Prostate gland (tissue), 2 donors: Measurements from ENCODE around the gene VPS33A. TPM values are rescaled to one million over a fixed set of nuclear protein-coding genes. Genes with fewer than 3 reads are reported as not detected.

Source experiments
- DNase-seq: peaks from one replicate; pipeline ENCODE4 v3.0.0-alpha.2; 2019; ENCODE audit warnings: low spot score
- H3K27ac ChIP-seq, 2 donors: fragments of 200-600 bp; sonication (generic); 2 replicates each; pipeline ENCODE4 v1.5.1; 2017 to 2019
- H3K27me3 ChIP-seq: fragments of 200-600 bp; sonication (generic); replicated peaks from 2 replicates; pipeline ENCODE4 v1.5.1; 2019; ENCODE audit not compliant: insufficient read depth
- H3K36me3 ChIP-seq, 2 donors: fragments of 200-600 bp; sonication (generic); 1 replicate in 1 of 2; 2 replicates in 1 of 2; pipeline versions ENCODE4 v1.5.1 to v1.8.1; 2017 to 2019
- H3K4me1 ChIP-seq: fragments of 200-600 bp; sonication (generic); replicated peaks from 2 replicates; pipeline ENCODE4 v1.5.1; 2019
- H3K4me3 ChIP-seq, 2 donors: fragments of 200-600 bp; sonication (generic); 2 replicates each; pipeline ENCODE4 v1.5.1; 2017 to 2019
- H3K9me3 ChIP-seq: fragments of 200-600 bp; sonication (generic); 2 replicates; pipeline ENCODE4 v1.5.1; 2017
- CTCF ChIP-seq, 4 experiments: fragments of 200-600 bp in 2 of 4; fragments of 450-650 bp in 2 of 4; sonication (generic) in 2 of 4; IDR thresholded peaks; 1 replicate in 3 of 4; 2 replicates in 1 of 4; pipeline ENCODE4 v1.5.1; 2016 to 2019; ENCODE audit warnings: antibody characterized with exemption in 4 of 4, mild to moderate bottlenecking in 2 of 4, moderate library complexity in 2 of 4
- POLR2A ChIP-seq: fragments of 450-650 bp; IDR thresholded peaks from one replicate; pipeline ENCODE4 v1.6.1; 2016; ENCODE audit warnings: antibody characterized with exemption, mild to moderate bottlenecking
- POLR2AphosphoS5 ChIP-seq: sonication (generic); formaldehyde crosslinking; IDR thresholded peaks from one replicate; pipeline ENCODE4 v1.6.1; 2017; ENCODE audit warnings: antibody characterized with exemption
- WGBS: methylation state at CpG from one replicate; pipeline ENCODE4 v1.1.5; 2018; 5-methylcytosine and 5-hydroxymethylcytosine counted together
- intact Hi-C: fragments of 100-400 bp; cut with DNase I; formaldehyde crosslinking; loops from one replicate; pipeline ENCODE4 v1.14.2; 2022
- total RNA-seq, 2 donors: library from RNA; depleted of rRNA; stranded (reverse); fragments of >200 nt; gene quantifications; one replicate each; pipeline ENCODE4 v1.1.0, GENCODE V29; 2016

The VPS33A gene
- total RNA-seq, 2 donors from 2014 or later, result 11.3 to 23.9 TPM

GRCh38 chr12:122227341-122227740 lies 39.0 kb downstream of the VPS33A start:
- no peak overlapping the region for H3K27ac ChIP-seq
- DNase-seq, result no peak
- H3K27me3 ChIP-seq, result no peaks in the 10 kb centered on the region
- H3K36me3 ChIP-seq, result peaks cover 6 to 9% of the 10 kb centered on the region in 2 donors
- H3K9me3 ChIP-seq, result no peaks in the 10 kb centered on the region
- no peak overlapping the region for H3K4me3 ChIP-seq
- TF ChIP-seq POLR2AphosphoS5 (no peak), CTCF (IDR thresholded peaks at IDR 0.05) (no peak), POLR2A (no peak)
- H3K4me1 ChIP-seq, result peaks cover 12% of the 10 kb centered on the region
- 90% methylated on average over 17 of the region's 17 CpGs for WGBS
- intact Hi-C loops, result loop anchor here (5.0 kb wide), 1 partner anchor 40 kb away; the partner anchor contains the start of gene VPS33A

GRCh38 chr12:122226366-122227125 lies 39.7 kb downstream of the VPS33A start:
- WGBS, result 6% methylated on average over 53 of the region's 55 CpGs
- H3K9me3 ChIP-seq, result no peaks in the 10 kb centered on the region
- H3K27me3 ChIP-seq, result no peaks in the 10 kb centered on the region
- H3K36me3 ChIP-seq, result peaks cover 6 to 9% of the 10 kb centered on the region in 2 donors
- DNase-seq, result no peak
- intact Hi-C loops, result loop anchor here (5.0 kb wide), 1 partner anchor 41 kb away; the partner anchor contains the start of gene VPS33A
- H3K27ac ChIP-seq, result peak overlapping the region in 1 of 2 donors; percentile 92
- TF ChIP-seq POLR2AphosphoS5, result no peak
- TF ChIP-seq CTCF (IDR thresholded peaks at IDR 0.05), result no peak
- no peak for TF ChIP-seq POLR2A
- H3K4me3 ChIP-seq, result peak overlapping the region; percentile 10 to 24
- H3K4me1 ChIP-seq, result peaks cover 12% of the 10 kb centered on the region

GRCh38 chr12:122225683-122226365 lies 40.5 kb downstream of the VPS33A start, which contains the start of gene DIABLO:
Gene DIABLO (minus strand): TSS chr12:122226052. CDS start chr12:122226014, 38 bp downstream.
- intact Hi-C loops, result loop anchor here (5.0 kb wide), 1 partner anchor 41 kb away; the partner anchor contains the start of gene VPS33A
- whole genome bisulfite sequencing, result under 1% methylated on average over 74 of the region's 74 CpGs
- H3K9me3 ChIP-seq, result no peaks in the 10 kb centered on the region
- H3K27me3 ChIP-seq, result no peaks in the 10 kb centered on the region
- H3K4me1 ChIP-seq, result peaks cover 12% of the 10 kb centered on the region
- DNase-seq, result peak; percentile 100
- H3K27ac ChIP-seq, result peak within 1 kb of the TSS; percentile 90 to 92
- peak within 1 kb of the TSS; percentile 91 to 96 for H3K4me3 ChIP-seq
- TF ChIP-seq POLR2AphosphoS5 (peak; percentile 100), CTCF (IDR thresholded peaks at IDR 0.05) (peak in 1 of 4 experiments; percentile 20), POLR2A (peak; percentile 98)
- H3K36me3 ChIP-seq, result peaks cover 1 to 4% of the 10 kb centered on the region in 2 donors

- Histone ChIP-seq H3K27ac (no peak overlapping the region), H3K4me1 (no peaks in the 10 kb centered on the region), H3K36me3 (peaks cover 6 to 15% of the 10 kb centered on the region in 2 donors), H3K9me3 (no peaks in the 10 kb centered on the region), H3K4me3 (no peak overlapping the region), H3K27me3 (no peaks in the 10 kb centered on the region)
- intact Hi-C loops, result no loop called here
- WGBS, result 97% methylated on average over 1 of the region's 1 CpG
- DNase-seq, result no peak
- TF ChIP-seq POLR2AphosphoS5 (no peak), POLR2A (no peak), CTCF (IDR thresholded peaks at IDR 0.05) (no peak)
These were observed 49.8 kb downstream of the VPS33A start for GRCh38 chr12:122216445-122216844.
